ENCODE data around the gene MBTPS1.
"Not testable (repeated sequence)": the region's sequence is repeated elsewhere in the genome, so short reads cannot be mapped to it uniquely, and the experiment has no call there.

MBTPS1 gene

DNA sequence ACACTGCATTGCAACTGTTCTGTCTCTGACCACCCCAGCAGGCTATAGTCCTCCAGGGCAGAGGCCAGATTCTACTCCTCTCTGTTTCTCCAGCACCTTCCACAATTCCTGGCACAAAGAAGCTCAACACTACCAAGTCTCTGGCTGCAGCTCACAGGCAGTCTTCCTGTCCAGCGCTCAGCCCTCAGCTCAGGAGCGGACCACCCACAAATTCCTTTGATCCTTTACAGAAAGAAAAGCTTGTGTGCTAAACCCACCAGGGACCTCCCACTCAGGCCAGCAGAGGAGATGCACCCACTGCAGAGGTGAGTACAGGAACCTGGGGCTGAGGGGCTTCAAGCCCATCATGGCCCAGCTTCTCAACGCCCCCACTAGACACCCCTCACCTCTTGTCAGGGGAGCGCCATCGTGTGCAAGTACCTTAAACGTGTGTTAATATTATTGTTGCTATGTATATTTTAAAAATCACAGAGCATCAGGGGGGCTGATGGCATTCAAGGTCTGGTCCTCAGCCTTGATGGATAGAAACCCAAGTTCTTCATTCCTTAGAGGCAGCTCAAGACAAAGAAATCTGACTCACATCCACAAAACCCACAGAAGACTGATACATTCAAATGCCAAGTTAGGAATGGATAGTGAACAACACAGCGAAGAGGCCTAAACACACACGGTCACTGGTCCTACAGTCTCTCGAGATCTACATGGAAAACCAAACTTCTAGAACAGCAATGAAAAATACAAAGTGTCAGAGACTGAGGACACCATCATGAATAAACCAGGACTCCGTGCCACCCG is 19.8 kb upstream of the MBTPS1 start:
- DNase-seq: no peak

- no peak for DNase-seq
Observed at GRCh38 chr16:84132527-84133285, 16.0 kb upstream of the MBTPS1 start.

DNA sequence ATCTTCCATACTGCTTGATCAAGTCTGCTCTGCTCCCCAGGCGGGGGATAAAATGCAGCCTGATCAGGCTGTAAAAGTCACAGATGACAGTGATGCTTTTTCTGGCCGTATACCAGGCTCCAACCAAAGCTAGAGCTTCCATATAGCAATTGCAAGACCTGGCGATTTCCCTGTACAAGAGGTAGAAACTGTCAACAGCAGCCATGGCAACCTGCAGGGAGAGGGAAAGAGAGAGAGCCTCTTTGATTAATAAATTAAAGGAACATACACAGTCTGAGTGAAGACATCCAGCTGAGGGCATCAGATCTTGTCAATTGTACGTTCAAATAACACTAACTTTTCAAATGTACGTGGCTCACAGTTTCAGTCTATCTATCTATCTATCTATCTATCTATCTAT is 14.4 kb upstream of the MBTPS1 start:
- DNase-seq: peak in 1 of 3 experiments; percentile 13

DNA sequence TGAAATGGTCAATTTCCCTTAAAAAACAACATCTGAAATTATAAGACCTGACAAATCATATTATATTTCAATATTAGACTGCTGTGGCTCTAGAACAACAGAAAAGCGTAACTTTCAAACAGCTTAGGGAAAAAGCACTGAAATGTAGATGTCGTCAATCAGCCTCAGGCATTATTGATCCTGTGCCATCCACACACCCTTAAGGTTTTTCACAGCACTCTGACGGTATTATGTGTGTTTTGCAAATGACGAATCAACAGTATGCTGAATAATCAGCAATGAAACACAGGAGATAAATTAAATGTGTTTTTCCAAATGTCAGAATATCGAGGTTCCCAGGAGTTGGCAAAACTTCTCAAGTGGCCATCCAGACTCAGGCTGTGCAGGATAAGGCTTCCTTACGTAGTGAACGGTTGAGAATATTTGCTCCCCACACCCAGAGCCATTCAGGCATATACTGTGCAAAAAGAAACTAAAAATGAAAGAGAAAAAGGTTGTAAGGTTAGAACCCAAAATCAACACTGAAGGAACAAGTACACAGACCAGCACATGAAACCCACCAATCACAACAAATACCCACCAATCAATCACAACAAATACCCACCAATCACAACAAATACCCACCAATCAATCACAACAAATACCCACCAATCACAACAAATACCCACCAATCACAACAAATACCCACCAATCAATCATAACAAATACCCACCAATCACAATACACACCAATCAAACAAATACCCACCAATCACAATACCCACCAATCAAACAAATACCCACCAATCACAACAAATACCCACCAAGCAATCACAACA is 7.7 kb upstream of the MBTPS1 start:
- DNase-seq: no peak

DNA sequence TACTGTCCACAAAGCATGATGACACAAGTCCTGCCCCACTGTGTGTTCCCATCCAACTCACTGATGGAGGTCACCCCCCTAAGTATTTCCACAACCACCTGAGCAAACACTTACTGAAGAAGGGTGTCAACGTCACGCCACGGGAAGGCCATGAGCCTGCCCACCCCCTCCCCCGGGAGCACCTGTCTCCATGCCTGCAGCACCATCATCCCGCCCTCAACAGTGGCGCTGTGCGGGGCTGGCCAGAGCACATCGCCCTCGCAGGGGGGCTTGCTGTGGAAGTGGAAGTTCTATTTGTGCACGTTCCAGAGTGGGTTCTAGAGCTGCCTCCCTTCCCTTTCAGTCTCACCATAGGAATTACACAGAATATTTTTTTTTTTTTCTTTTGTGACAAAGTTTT is 4.3 kb upstream of the MBTPS1 start:
- peak in 1 of 3 experiments; percentile 34 for DNase-seq

- DNase-seq: no peak
Observed at GRCh38 chr16:84120023-84120422, 3.3 kb upstream of the MBTPS1 start.

DNA sequence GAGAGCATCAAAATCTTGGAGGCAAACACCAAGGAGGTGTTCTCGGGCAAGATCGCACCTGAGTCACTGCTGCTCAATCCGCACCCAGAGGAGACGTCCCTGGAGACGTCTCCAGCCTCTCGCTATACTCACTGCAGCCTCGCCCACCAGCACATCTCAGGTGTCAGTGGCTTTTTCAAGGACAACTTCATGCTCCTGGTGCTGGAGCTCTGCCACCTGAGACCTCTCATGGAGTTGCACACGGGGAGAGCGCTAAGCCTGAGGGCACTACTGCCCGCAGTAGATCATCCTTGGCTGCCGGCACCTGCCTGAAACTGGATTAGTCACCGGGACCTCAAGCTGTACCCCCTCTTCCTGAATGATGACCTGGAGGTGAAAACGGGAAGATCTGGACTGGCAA is 2.6 kb upstream of the MBTPS1 start:
- DNase-seq: peak in 1 of 3 experiments; percentile 29

DNA sequence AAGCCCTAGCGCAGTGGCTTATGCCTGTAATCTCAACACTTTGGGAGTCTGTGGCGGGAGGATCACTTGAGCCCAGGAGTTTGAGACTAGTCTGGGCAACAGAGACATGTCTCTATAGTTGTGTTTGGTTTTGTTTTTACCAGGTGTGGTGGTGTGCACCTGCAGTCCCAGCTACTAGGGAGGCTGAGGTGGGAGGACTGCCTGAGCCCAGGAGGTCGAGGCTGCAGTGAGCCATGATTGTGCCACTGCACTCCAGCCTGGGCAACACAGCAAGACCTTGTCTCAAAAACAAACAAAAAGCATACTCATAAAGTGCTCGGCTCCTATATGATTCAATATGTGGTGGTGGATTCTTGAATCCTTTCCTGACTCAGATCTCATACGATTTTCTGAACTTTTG is 1.6 kb upstream of the MBTPS1 start:
- DNase-seq: not testable (repeated sequence)

GRCh38 chr16:84117494-84117843 is 727 bp upstream of the MBTPS1 start:
- peak in 1 of 3 experiments; percentile 68 for DNase-seq

DNA sequence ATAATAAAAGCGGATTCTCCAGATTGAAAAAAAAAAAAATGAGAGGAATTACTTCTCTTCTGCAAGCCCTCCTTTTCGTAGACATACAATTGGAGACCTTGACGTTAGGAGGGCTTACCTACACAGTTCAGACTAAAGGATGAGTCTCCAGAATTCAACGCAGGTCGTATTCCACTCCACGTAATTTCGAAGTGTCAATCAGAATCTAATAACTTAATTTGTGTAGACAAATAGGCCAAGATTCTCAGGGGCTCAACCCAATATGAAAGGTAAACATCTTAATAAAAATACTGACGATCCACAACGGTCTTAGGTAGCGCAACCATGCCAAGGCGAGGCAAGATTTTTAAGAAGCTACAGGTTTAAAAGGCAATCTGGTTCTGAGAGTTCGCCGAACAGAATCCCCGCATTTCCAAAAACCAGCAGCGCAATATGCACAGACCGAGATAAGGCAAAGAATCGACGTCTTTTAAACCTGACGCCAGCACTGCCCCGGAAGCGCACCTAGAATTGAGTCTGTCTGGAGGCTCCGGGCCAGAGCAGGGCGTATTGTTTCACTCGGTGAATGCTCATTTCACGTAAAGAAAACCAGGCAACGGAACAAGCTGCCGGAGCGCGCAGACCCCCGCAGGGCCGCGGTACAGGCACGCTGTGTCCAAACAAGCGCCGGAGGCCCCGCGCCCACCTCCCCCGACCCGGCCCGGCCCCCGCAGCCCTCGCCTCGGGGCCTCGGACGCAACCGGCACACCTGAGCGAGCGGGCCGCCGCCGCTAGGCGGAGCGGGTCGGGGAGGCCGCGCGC is 623 bp downstream of the MBTPS1 start:
- peak in 2 of 3 experiments; percentile 83 to 84 for DNase-seq

DNA sequence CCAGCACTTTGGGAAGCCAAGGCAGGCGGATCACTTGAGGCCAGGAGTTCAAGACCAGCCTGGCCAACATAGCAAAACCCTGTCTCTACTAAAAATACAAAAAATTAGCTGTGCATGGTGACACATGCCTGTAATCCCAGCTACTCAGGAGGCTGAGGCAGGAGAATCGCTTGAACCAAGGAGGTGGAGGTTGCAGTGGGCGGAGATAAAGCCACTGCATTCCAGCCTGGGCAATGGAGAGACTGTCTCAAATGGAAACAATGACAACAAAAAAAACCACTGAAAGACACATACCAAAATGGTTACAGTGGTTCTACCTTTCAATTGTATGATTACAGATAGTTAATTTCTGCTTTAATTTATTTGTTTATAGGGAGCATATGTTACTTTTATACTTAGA is 4.8 kb downstream of the MBTPS1 start:
- DNase-seq: not testable (repeated sequence)

- DNase-seq: no peak
Observed at GRCh38 chr16:84111525-84111924, 5.2 kb downstream of the MBTPS1 start.

GRCh38 chr16:84110527-84110926 is 6.2 kb downstream of the MBTPS1 start:
- no peak for DNase-seq

DNA sequence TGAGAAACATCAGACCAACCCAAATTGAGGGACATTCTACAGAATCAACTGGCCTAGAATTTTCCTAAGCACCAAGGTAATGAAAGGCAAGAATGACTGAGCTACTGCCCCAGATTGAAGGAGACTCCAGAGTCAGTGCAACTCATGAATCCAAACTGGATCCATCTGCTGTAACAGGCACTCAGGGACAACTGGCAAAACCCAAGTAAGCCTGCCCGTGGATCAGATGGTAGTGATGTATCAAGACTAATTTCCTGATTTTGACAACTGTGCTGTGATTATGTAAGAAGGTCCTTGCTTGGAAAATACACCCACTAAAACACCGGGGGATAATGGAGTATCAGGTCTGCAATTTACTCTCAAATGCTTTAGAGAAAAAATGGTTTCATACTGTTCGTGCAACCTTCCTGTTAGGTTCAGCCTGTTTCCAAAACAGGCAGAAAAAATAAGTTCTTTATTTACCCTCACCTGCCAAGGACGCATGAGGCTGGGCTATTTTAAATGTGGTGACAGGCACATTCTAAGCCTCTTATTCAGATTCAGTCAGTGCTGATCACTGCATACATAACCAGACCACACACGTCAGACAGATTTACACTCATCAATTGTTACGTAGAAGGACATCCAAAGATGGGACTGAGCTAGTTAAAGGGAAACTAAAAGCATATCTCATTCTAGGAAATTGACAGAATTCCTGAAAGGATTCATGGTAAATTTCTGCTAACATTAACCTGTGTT is 7.0 kb downstream of the MBTPS1 start:
- no peak for DNase-seq

- DNase-seq: no peak
Observed at GRCh38 chr16:84107921-84108320, 8.8 kb downstream of the MBTPS1 start.

DNA sequence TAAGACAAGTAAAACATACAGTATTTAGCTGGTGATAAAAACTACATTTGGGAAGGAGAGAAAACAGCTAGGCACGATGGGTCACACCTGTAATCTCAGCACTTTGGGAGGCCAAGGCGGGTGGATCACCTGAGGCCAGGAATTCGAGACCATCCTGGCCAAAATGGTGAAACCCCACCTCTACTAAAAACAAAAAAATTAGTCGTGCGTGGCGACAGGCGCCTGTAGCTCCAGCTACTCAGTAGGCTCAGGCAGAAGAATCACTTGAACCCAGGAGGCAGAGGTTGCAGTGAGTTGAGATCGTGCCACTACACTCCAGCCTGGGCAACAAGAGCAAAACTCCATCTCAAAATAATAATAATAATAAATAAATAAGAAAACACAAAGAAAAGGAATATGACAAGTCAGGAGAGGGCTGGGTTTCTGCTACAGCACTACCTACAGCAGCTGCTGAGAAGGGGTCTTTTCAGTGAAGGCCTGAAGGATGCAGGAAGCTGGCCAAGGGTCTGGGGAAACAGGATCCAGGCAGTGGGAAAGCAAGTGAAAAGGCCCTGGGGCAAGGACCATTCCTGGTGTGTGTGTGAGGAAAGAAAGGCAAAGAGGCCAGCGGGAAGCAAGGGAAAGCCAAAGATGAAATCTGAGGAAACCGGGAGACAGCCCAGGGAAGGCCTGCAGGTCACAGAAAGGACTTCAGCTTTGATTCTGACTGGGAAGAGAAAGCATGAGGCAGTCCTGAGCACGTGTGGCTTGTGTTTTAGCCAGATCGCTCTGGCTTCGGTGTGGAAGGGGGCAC is 10.6 kb downstream of the MBTPS1 start:
- no peak for DNase-seq

GRCh38 chr16:84105301-84105815 is 11.4 kb downstream of the MBTPS1 start:
- DNase-seq: no peak

GRCh38 chr16:84104231-84104630 is 12.5 kb downstream of the MBTPS1 start:
- DNase-seq: no peak

DNA sequence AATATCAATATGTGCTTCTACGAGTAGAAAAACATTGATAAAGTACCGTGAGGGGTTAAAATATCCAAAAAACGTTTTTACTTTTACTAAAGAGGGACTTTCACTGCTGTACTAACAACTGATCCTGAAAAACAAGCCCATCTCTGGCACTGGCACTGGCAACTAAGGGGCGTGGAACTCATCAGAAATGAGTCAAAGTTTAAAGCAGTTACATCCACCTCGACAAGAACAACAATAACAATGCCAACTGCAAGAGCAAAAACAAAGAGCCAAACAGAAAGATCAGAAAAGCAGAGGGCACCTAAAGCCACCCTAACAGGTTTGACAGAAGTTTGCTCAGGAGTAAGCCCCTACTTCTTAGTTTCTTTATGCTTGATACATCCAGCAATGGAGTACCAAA is 13.1 kb downstream of the MBTPS1 start:
- DNase-seq: no peak

- DNase-seq: peak in 1 of 3 experiments; percentile 71
Observed at GRCh38 chr16:84098939-84099338, 17.8 kb downstream of the MBTPS1 start.

All from NCI-H1417 (cell line).